Measurements from ENCODE around the gene CARD11.
"Not testable (repeated sequence)": the region's sequence is repeated elsewhere in the genome, so short reads cannot be mapped to it uniquely, and the experiment has no call there.

Gene CARD11

GRCh38 chr7:2959828-2960599 lies 83.7 kb downstream of the CARD11 start:
- no peak overlapping the region for H2BK5ac ChIP-seq (ENCODE audit: low read depth, low read length, poor library complexity)
- H2BK120ac ChIP-seq (ENCODE audit: insufficient read depth, low read length, poor library complexity): no peak overlapping the region
- WGBS (ENCODE audit: extremely low coverage, insufficient coverage, insufficient read length): no CpG with 5 or more reads among the region's 14 CpGs
- no peak overlapping the region for H3K9ac ChIP-seq (ENCODE audit: low read length)
- H3K9me3 ChIP-seq (ENCODE audit: insufficient read depth, low read depth, low read length): no peaks in the 10 kb centered on the region
- no peak overlapping the region for H3K18ac ChIP-seq (ENCODE audit: low read length)
- peaks cover 5 to 6% of the 10 kb centered on the region in 2 experiments for H3K4me1 ChIP-seq (ENCODE audit: control insufficient read depth in 1 of 2, insufficient read depth in 2 of 2, low read length in 2 of 2)
- no peaks in the 10 kb centered on the region for H3K27me3 ChIP-seq (ENCODE audit: insufficient read depth, low read length)
- no peaks in the 10 kb centered on the region for H3K79me2 ChIP-seq (ENCODE audit: control insufficient read depth, insufficient read depth, low read length, poor library complexity)
- H3K4me3 ChIP-seq (ENCODE audit: low read depth, low read length): no peak overlapping the region
- DNase-seq: no peak
- no peak overlapping the region for H3K14ac ChIP-seq (ENCODE audit: low read length)
- H4K8ac ChIP-seq (ENCODE audit: low read depth, low read length): no peak overlapping the region
- H3K4me2 ChIP-seq (ENCODE audit: low read length): no peak overlapping the region
- H3K79me1 ChIP-seq (ENCODE audit: low read length): peaks cover 3% of the 10 kb centered on the region
- no peak overlapping the region for H4K91ac ChIP-seq (ENCODE audit: low read depth, low read length)
- H3K4ac ChIP-seq (ENCODE audit: low read depth, low read length): no peak overlapping the region
- no peaks in the 10 kb centered on the region for H3K36me3 ChIP-seq (ENCODE audit: control insufficient read depth in 1 of 2, insufficient read depth in 2 of 2, low read length in 2 of 2)
- no peak overlapping the region for H2BK12ac ChIP-seq (ENCODE audit: low read length)
- no peak overlapping the region for H3K27ac ChIP-seq (ENCODE audit: low read depth, low read length)
- H4K12ac ChIP-seq (ENCODE audit: low read depth, low read length): no peak overlapping the region
- H2AFZ ChIP-seq (ENCODE audit: insufficient read depth, low read length, poor library complexity): no peak overlapping the region
- no peak overlapping the region for H3K23ac ChIP-seq (ENCODE audit: low read length)
- no peak overlapping the region for H2AK5ac ChIP-seq (ENCODE audit: low read length)

DNA sequence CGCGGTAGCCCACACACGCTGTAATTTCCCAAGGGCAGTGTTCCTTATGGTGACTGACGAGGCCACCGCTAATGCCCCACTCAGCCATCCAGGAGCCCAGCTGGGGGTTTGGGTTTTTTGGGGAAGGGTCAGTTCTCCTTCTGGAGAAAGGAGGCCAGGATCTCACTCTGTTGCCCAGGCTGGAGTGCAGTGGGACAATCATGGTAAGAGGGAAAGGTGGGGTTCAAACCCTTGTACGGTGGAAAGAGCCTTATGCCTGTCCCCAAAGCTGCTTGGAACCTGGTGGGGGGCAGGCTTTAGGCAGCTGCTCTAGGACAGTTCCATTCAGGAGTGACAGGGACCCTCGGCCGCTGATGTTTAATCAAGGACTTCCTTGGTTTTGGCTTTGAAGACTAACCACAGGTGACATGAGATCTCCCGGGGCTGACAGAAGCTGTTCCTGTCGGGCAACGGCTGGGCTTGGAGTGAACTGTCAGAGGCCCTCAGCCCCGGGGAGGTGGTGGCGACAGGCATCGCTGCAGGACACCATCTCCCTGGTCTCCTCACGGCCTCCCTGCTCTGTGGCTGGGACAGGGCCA lies 84.5 kb downstream of the CARD11 start:
- H4K91ac ChIP-seq (ENCODE audit: low read depth, low read length): no peak overlapping the region
- peaks cover 5 to 6% of the 10 kb centered on the region in 2 experiments for H3K4me1 ChIP-seq (ENCODE audit: control insufficient read depth in 1 of 2, insufficient read depth in 2 of 2, low read length in 2 of 2)
- H2BK120ac ChIP-seq (ENCODE audit: insufficient read depth, low read length, poor library complexity): no peak overlapping the region
- no peak overlapping the region for H3K23ac ChIP-seq (ENCODE audit: low read length)
- no peak overlapping the region for H3K4me2 ChIP-seq (ENCODE audit: low read length)
- H3K18ac ChIP-seq (ENCODE audit: low read length): no peak overlapping the region
- peak overlapping the region; percentile 42 for H3K14ac ChIP-seq (ENCODE audit: low read length)
- no peaks in the 10 kb centered on the region for H3K36me3 ChIP-seq (ENCODE audit: control insufficient read depth in 1 of 2, insufficient read depth in 2 of 2, low read length in 2 of 2)
- H3K27ac ChIP-seq (ENCODE audit: low read depth, low read length): no peak overlapping the region
- no peaks in the 10 kb centered on the region for H3K27me3 ChIP-seq (ENCODE audit: insufficient read depth, low read length)
- H2BK5ac ChIP-seq (ENCODE audit: low read depth, low read length, poor library complexity): no peak overlapping the region
- H3K4me3 ChIP-seq (ENCODE audit: low read depth, low read length): no peak overlapping the region
- H3K79me2 ChIP-seq (ENCODE audit: control insufficient read depth, insufficient read depth, low read length, poor library complexity): no peaks in the 10 kb centered on the region
- no peak overlapping the region for H2AFZ ChIP-seq (ENCODE audit: insufficient read depth, low read length, poor library complexity)
- no peak for DNase-seq
- no peak overlapping the region for H3K4ac ChIP-seq (ENCODE audit: low read depth, low read length)
- no peaks in the 10 kb centered on the region for H3K9me3 ChIP-seq (ENCODE audit: insufficient read depth, low read depth, low read length)
- no CpG with 5 or more reads among the region's 15 CpGs for WGBS (ENCODE audit: extremely low coverage, insufficient coverage, insufficient read length)
- no peak overlapping the region for H2BK12ac ChIP-seq (ENCODE audit: low read length)
- H3K79me1 ChIP-seq (ENCODE audit: low read length): peaks cover 3% of the 10 kb centered on the region
- no peak overlapping the region for H3K9ac ChIP-seq (ENCODE audit: low read length)
- H2AK5ac ChIP-seq (ENCODE audit: low read length): no peak overlapping the region
- no peak overlapping the region for H4K12ac ChIP-seq (ENCODE audit: low read depth, low read length)
- H4K8ac ChIP-seq (ENCODE audit: low read depth, low read length): no peak overlapping the region

GRCh38 chr7:2958416-2959102 lies 85.1 kb downstream of the CARD11 start:
- H3K27me3 ChIP-seq (ENCODE audit: insufficient read depth, low read length): no peaks in the 10 kb centered on the region
- H3K4me3 ChIP-seq (ENCODE audit: low read depth, low read length): no peak overlapping the region
- no peaks in the 10 kb centered on the region for H3K79me2 ChIP-seq (ENCODE audit: control insufficient read depth, insufficient read depth, low read length, poor library complexity)
- H2BK12ac ChIP-seq (ENCODE audit: low read length): no peak overlapping the region
- no peak overlapping the region for H2AFZ ChIP-seq (ENCODE audit: insufficient read depth, low read length, poor library complexity)
- H3K27ac ChIP-seq (ENCODE audit: low read depth, low read length): no peak overlapping the region
- no peak for DNase-seq
- H3K4me2 ChIP-seq (ENCODE audit: low read length): no peak overlapping the region
- H4K91ac ChIP-seq (ENCODE audit: low read depth, low read length): no peak overlapping the region
- H3K36me3 ChIP-seq (ENCODE audit: control insufficient read depth in 1 of 2, insufficient read depth in 2 of 2, low read length in 2 of 2): no peaks in the 10 kb centered on the region
- no peak overlapping the region for H3K4ac ChIP-seq (ENCODE audit: low read depth, low read length)
- H3K9ac ChIP-seq (ENCODE audit: low read length): no peak overlapping the region
- H3K9me3 ChIP-seq (ENCODE audit: insufficient read depth, low read depth, low read length): no peaks in the 10 kb centered on the region
- no peak overlapping the region for H2AK5ac ChIP-seq (ENCODE audit: low read length)
- peaks cover 3% of the 10 kb centered on the region for H3K79me1 ChIP-seq (ENCODE audit: low read length)
- no peak overlapping the region for H3K14ac ChIP-seq (ENCODE audit: low read length)
- H3K18ac ChIP-seq (ENCODE audit: low read length): no peak overlapping the region
- H2BK5ac ChIP-seq (ENCODE audit: low read depth, low read length, poor library complexity): no peak overlapping the region
- no peak overlapping the region for H2BK120ac ChIP-seq (ENCODE audit: insufficient read depth, low read length, poor library complexity)
- no peak overlapping the region for H3K23ac ChIP-seq (ENCODE audit: low read length)
- H3K4me1 ChIP-seq (ENCODE audit: control insufficient read depth in 1 of 2, insufficient read depth in 2 of 2, low read length in 2 of 2): peaks cover 5 to 6% of the 10 kb centered on the region in 2 experiments
- H4K8ac ChIP-seq (ENCODE audit: low read depth, low read length): no peak overlapping the region
- no peak overlapping the region for H4K12ac ChIP-seq (ENCODE audit: low read depth, low read length)
- WGBS (ENCODE audit: extremely low coverage, insufficient coverage, insufficient read length): no CpG with 5 or more reads among the region's 15 CpGs

DNA sequence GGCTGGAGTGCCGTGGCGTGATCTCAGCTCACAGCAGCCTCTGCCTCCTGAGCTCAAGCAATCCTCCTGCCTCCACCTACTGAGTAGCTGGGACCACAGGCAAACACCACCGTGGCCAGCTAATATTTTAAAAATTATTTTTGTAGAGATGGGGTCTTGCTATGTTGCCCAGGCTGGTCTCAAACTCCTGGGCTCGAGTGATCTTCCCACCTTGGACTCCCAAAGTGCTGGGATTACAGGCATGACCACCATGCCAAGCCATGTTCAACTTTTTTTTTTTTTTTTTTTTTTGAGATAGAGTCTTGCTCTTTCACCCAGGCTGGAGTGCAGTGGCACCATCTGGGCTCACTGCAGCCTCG lies 86.3 kb downstream of the CARD11 start:
- H3K14ac ChIP-seq (ENCODE audit: low read length); H2BK12ac ChIP-seq (ENCODE audit: low read length); H3K9ac ChIP-seq (ENCODE audit: low read length); H4K8ac ChIP-seq (ENCODE audit: low read depth, low read length); H4K91ac ChIP-seq (ENCODE audit: low read depth, low read length); H2BK5ac ChIP-seq (ENCODE audit: low read depth, low read length, poor library complexity); H3K4ac ChIP-seq (ENCODE audit: low read depth, low read length); H3K27me3 ChIP-seq (ENCODE audit: insufficient read depth, low read length); H3K4me3 ChIP-seq (ENCODE audit: low read depth, low read length); H3K18ac ChIP-seq (ENCODE audit: low read length); H3K79me1 ChIP-seq (ENCODE audit: low read length); H2AK5ac ChIP-seq (ENCODE audit: low read length); H3K4me1 ChIP-seq (ENCODE audit: control insufficient read depth in 1 of 2, insufficient read depth in 2 of 2, low read length in 2 of 2); DNase-seq; H4K12ac ChIP-seq (ENCODE audit: low read depth, low read length); H2BK120ac ChIP-seq (ENCODE audit: insufficient read depth, low read length, poor library complexity); H3K79me2 ChIP-seq (ENCODE audit: control insufficient read depth, insufficient read depth, low read length, poor library complexity); H3K36me3 ChIP-seq (ENCODE audit: control insufficient read depth in 1 of 2, insufficient read depth in 2 of 2, low read length in 2 of 2); H3K27ac ChIP-seq (ENCODE audit: low read depth, low read length); H2AFZ ChIP-seq (ENCODE audit: insufficient read depth, low read length, poor library complexity); H3K9me3 ChIP-seq (ENCODE audit: insufficient read depth, low read depth, low read length); H3K23ac ChIP-seq (ENCODE audit: low read length); H3K4me2 ChIP-seq (ENCODE audit: low read length): not testable (repeated sequence)
- no CpG with 5 or more reads among the region's 5 CpGs for WGBS (ENCODE audit: extremely low coverage, insufficient coverage, insufficient read length)

All from trophoblast cell (in vitro differentiated cells and primary cell).